Progenitor cell of endocrine pancreas (in vitro differentiated cells): ENCODE results near the gene PLEKHG2. TPM values are rescaled to one million over a fixed set of nuclear protein-coding genes. Genes with fewer than 3 reads are reported as not detected.
A peak's percentile ranks its signal among the peaks of the same experiment; 100 is the strongest.

Experiments
- DNase-seq: peaks from one replicate; pipeline ENCODE4 v3.0.0; 2021; ENCODE audit warnings: low spot score; ENCODE audit not compliant: unreplicated experiment
- H3K27ac Mint-ChIP-seq: 2 replicates; pipeline ENCODE4 v1.8.0; 2021; ENCODE audit warnings: mild to moderate bottlenecking, moderate library complexity, mixed read lengths
- H3K27me3 Mint-ChIP-seq: 2 replicates; pipeline ENCODE4 v1.8.0; 2021; ENCODE audit warnings: mixed read lengths
- H3K36me3 Mint-ChIP-seq: 2 replicates; pipeline ENCODE4 v1.8.0; 2022; ENCODE audit warnings: mixed read lengths; ENCODE audit not compliant: insufficient read depth
- H3K4me1 Mint-ChIP-seq: 2 replicates; pipeline ENCODE4 v1.8.0; 2021; ENCODE audit warnings: low read depth, mixed read lengths
- H3K4me3 Mint-ChIP-seq: 2 replicates; pipeline ENCODE4 v1.8.0; 2021; ENCODE audit warnings: low read depth, mild to moderate bottlenecking, moderate library complexity, mixed read lengths
- H3K9me3 Mint-ChIP-seq: 2 replicates; pipeline ENCODE4 v1.8.0; 2021; ENCODE audit warnings: low read depth, mixed read lengths
- total RNA-seq: library from RNA; stranded (reverse); gene quantifications from 2 replicates; pipeline ENCODE4 v1.2.1, GENCODE V29; 2021
- TF ChIP-seq, protein P1 (sequence below): fragments of 200-600 bp; sonication (generic); IDR thresholded peaks from one replicate; pipeline ENCODE4 v1.5.0; 2021; ENCODE audit warnings: antibody characterized with exemption, mild to moderate bottlenecking; ENCODE audit not compliant: unreplicated experiment

Gene PLEKHG2
- total RNA-seq, 1 donor from 2014 or later, result 162 TPM

DNA sequence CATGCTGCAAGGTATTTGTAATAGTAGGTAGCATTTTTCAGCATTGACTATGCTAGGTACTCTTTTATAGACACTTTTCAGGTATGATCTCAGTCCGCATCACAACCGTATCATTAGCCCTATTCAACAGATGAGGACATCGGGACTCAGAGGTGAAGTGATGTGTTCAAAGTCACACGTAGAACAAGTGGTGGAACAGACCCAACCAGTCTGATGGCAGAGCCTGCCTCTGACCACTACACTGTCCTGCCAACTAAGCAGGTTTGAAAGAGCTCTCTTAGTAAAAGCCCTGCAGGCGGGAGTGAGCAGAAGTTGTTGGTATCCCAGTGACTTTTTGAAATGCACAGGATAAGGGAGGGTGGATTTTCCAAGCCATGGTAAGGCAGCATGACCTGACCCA, 41.7 kb upstream of the PLEKHG2 start:
- TF ChIP-seq, protein P1, sequence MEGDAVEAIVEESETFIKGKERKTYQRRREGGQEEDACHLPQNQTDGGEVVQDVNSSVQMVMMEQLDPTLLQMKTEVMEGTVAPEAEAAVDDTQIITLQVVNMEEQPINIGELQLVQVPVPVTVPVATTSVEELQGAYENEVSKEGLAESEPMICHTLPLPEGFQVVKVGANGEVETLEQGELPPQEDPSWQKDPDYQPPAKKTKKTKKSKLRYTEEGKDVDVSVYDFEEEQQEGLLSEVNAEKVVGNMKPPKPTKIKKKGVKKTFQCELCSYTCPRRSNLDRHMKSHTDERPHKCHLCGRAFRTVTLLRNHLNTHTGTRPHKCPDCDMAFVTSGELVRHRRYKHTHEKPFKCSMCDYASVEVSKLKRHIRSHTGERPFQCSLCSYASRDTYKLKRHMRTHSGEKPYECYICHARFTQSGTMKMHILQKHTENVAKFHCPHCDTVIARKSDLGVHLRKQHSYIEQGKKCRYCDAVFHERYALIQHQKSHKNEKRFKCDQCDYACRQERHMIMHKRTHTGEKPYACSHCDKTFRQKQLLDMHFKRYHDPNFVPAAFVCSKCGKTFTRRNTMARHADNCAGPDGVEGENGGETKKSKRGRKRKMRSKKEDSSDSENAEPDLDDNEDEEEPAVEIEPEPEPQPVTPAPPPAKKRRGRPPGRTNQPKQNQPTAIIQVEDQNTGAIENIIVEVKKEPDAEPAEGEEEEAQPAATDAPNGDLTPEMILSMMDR, result no peak
- DNase-seq, result no peak
- no peak overlapping the region for H3K27ac Mint-ChIP-seq

GRCh38 chr19:39372047-39372802, 40.2 kb upstream of the PLEKHG2 start:
- Mint-ChIP-seq H3K4me3 (no peak overlapping the region), H3K27ac (no peak overlapping the region), H3K27me3 (no peaks in the 10 kb centered on the region), H3K36me3 (peaks cover 30% of the 10 kb centered on the region), H3K9me3 (no peaks in the 10 kb centered on the region), H3K4me1 (no peaks in the 10 kb centered on the region)
- TF ChIP-seq, protein P1, result no peak
- no peak for DNase-seq

More for the DNA sequence above, 41.7 kb upstream of the PLEKHG2 start:
- H3K36me3 Mint-ChIP-seq, result peaks cover 22% of the 10 kb centered on the region
- H3K4me1 Mint-ChIP-seq, result no peaks in the 10 kb centered on the region
- no peaks in the 10 kb centered on the region for H3K9me3 Mint-ChIP-seq
- H3K27me3 Mint-ChIP-seq, result no peaks in the 10 kb centered on the region
- H3K4me3 Mint-ChIP-seq, result no peak overlapping the region

- TF ChIP-seq, protein P1, result no peak
- H3K36me3 Mint-ChIP-seq, result peaks cover 31% of the 10 kb centered on the region
- no peak for DNase-seq
- no peak overlapping the region for H3K4me3 Mint-ChIP-seq
- no peaks in the 10 kb centered on the region for H3K9me3 Mint-ChIP-seq
- H3K27ac Mint-ChIP-seq, result peak overlapping the region; percentile 25
- H3K4me1 Mint-ChIP-seq, result no peaks in the 10 kb centered on the region
- H3K27me3 Mint-ChIP-seq, result no peaks in the 10 kb centered on the region
Measured at GRCh38 chr19:39372941-39373340, 39.5 kb upstream of the PLEKHG2 start.

- no peaks in the 10 kb centered on the region for H3K4me1 Mint-ChIP-seq
- no peak overlapping the region for H3K27ac Mint-ChIP-seq
Measured at GRCh38 chr19:39375929-39376328, 36.5 kb upstream of the PLEKHG2 start.

More at GRCh38 chr19:39375929-39376328, 36.5 kb upstream of the PLEKHG2 start:
- Mint-ChIP-seq H3K9me3 (no peaks in the 10 kb centered on the region), H3K4me3 (no peak overlapping the region), H3K36me3 (peaks cover 34% of the 10 kb centered on the region), H3K27me3 (no peaks in the 10 kb centered on the region)
- TF ChIP-seq, protein P1, result no peak
- no peak for DNase-seq
